8988T (cell line): ENCODE data around the gene ADGRL3.

ENCODE experiments used
- DNase-seq: peaks from one replicate; pipeline ENCODE4 v3.0.0; 2011

ADGRL3 gene

DNA sequence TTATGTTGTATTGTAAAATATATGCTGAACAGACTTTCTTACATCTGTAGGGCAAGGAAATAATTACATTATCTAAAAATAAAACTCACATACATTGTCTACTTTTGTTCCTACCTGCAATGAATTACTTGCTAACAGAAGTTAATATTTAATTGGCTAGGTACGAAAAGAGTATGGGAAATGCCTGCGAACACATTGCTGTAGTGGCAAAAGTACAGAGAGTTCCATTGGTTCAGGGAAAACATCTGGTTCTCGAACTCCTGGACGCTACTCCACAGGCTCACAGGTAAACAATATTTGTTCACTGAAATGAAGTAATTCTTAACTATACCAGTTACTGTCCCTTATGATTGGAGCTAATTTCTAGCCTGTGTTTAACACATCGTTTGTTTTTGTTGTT, 837.4 kb downstream of the ADGRL3 start:
- DNase-seq, result no peak

DNA sequence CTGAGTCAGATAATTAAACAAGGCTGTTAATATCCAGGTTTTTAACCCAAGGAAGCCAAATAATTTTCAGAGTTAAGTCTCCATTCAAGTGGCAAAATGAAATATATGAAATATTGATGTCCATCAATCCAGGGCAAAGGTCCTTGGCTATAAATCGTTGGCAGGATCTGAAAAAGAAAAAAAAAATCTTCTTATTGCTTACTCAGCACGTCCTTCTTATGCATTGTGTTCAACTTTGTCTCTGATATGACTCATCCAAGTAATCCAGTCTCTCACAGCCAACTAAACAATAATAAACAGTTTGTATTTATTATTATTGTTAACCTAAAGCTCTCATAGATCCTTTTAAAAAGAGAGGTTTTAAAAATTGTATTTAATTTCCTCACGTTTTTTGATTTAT, 851.2 kb downstream of the ADGRL3 start:
- no peak for DNase-seq

DNA sequence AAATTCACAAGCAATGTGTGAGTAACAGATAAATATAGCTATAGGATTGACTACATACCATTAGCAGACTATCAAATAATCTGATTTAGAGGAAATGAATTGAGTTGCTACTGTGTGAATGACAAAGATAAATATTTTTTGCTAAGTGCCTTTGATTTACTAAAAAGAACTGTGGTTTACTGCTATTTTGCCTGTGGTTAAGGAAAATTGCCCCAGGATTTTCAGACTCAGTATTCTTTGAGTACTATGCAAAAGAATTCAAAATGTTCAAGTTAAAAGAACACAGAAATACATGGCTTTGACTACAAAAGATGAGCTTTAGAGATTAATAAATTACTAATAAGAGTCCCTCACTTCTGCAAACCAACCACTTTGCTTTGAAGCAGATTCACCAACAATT, 853.8 kb downstream of the ADGRL3 start:
- no peak for DNase-seq

DNA sequence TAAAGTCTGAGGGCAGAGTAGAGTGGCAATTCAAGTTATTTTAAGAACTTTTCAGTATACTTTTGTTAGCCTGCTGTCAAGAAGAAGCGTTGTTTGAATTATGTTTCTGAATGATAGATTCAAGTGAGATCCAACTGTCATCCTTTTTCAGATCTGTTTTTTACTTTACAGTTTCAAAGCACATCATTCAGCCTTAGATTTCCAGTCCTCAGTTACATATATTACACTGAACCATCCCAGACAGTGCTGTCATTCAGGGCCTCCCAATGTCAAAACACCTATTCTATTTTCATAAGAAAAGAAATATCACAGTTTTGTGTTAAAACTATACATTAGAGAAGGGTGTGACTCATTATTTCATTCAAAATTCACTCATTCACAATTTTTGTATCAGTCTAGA, 856.9 kb downstream of the ADGRL3 start:
- DNase-seq, result no peak

DNA sequence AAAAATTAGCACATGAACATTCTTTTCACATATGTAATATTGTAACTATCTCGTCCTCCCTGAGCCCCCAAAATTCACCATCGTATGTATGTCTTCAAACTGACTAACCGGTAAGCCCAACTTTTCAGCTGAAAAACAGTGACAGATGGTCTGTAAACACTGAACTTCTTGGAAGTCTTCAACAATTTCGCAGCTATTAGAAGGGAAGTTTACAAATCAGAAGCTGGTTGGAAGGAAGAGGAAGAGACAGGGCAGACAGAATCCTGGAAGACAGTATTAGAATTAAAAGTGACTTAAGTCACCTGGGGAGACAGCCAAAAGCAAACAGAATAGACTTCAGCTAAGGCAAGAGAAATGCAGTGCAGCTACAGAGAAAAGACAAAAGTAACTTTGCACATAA, 858.4 kb downstream of the ADGRL3 start:
- no peak for DNase-seq

DNA sequence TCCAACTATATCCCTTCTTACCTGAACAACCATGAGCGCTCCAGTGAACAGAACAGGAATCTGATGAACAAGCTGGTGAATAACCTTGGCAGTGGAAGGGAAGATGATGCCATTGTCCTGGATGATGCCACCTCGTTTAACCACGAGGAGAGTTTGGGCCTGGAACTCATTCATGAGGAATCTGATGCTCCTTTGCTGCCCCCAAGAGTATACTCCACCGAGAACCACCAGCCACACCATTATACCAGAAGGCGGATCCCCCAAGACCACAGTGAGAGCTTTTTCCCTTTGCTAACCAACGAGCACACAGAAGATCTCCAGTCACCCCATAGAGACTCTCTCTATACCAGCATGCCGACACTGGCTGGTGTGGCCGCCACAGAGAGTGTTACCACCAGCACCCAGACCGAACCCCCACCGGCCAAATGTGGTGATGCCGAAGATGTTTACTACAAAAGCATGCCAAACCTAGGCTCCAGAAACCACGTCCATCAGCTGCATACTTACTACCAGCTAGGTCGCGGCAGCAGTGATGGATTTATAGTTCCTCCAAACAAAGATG, 870.2 kb downstream of the ADGRL3 start:
- no peak for DNase-seq

DNA sequence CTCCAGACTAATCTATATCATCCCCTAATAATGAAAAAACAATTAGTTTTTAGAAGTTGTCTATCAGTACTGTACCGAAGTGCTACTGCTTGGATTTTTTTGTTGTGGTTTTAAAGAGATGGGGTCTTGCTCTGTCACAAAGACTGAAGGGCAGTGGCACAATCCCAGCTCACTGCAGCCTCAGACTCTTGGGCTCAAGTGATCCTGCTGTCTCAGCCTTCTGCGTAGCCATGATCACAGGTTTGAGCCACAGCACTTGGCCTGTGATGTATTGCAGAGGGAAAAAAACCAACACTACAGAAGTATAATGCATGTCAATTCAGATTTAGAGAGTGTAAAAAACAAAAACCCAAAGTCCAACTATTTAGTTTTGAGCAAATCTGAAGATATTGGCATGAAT, 875.0 kb downstream of the ADGRL3 start:
- no peak for DNase-seq

DNA sequence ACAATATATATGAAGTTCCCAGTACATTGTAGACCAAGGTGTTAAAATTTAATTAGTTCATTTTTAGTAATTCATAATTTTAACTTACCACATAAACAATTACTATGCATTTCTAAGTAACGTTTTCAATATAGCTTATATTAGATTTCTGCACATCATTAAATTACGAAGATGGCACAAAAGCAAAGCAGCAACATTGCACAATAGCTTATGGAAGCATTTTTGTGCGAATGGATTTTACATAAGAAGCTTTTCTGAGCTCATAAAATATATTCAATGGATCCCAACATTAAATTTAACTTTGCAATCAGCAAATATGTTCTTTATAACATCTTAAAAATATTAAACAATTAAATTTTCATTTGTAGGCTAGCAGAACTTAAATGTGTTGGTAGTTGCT, 875.4 kb downstream of the ADGRL3 start:
- no peak for DNase-seq

DNA sequence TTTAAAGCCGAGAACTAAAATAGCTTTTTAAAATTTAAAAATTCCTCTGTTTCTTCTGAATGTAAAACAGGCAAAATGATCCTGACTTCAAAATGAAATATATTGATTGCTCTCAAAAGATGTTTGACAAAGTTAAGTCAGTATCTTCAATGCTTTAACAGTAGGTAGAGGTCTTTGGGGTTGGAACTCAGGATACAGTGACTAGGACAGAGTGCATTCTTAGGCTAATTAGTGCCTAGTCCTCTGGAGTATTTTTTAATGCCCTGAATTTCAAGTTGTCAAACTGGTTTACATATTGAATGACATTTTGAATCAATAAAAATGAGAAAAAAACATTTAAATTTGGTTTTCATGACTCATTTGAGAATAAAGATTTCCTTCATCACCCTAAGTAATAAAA, 877.3 kb downstream of the ADGRL3 start:
- no peak for DNase-seq

DNA sequence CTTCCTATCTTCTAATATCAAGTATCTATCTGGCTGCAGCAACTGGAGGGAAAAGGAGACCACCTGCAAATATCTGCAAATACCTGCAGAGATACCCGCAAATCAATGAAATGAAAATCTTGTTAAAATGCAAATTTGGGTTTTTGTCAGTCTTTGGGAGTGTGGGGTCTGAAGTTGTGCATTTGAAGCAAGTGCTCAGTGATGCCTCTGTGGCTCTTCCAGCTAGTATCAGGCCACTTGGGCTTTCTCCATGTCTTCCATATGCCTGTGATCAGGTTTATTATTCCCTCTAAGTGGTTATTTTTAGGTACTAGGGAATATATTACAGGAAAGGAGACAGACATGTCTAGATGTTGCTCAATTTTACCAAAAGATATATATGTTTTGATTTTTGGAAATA, 880.3 kb downstream of the ADGRL3 start:
- no peak for DNase-seq

DNA sequence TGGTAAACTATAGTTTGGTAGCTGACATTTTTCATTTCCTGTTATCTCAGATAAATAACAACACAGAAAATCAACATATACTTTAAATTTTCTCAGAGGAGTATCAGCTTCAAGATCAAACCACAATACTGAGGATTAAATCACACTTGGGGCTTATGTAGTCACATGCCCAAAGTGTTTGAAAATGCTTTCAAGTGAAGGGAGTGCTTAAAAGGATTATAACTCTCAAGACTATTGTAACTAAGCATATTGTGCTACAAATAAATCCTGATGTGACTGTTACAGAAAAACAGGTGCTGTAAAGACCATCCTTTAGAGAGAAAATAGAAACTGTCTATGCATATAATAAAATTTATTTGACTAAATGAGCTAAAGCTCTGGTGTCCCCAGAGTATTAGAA, 887.6 kb downstream of the ADGRL3 start:
- no peak for DNase-seq

DNA sequence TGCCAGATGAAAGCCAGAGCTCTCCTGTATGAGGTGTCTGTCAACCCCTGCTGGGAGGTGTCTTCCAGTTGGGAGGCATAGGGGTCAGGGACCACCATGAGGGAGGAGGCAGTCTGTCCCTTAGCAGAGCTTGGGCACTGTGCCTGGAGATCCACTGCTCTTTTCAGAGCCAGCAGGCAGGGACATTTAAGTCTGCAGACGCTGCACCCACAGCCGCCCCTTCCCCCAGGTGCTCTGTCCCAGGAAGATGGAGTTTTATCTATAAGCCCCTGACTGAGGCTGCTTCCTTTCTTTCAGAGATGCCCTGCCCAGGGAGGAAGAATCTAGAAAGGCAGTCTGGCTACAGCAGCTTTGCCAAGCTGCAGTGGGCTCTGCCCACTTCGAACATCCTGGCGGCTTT, 893.6 kb downstream of the ADGRL3 start:
- DNase-seq, result no peak

DNA sequence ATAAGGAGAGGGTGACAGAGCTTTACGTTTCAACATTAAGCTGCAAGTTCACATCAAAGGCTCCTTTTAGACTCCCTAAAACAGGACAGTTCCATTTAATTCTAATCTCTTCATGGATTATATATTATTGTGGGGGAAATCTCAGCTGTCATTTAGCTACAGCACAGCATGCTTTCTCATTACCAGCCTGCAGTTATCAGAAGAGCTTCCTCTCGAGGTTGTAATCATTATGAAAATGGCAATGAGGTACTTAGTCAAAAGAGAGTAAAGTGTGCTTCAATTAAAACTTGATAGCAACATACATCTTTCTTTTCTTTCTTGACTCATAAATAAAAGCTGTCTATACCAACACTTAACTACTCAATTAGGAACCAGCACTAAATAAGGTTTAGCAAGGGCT, 896.8 kb downstream of the ADGRL3 start:
- no peak for DNase-seq

DNA sequence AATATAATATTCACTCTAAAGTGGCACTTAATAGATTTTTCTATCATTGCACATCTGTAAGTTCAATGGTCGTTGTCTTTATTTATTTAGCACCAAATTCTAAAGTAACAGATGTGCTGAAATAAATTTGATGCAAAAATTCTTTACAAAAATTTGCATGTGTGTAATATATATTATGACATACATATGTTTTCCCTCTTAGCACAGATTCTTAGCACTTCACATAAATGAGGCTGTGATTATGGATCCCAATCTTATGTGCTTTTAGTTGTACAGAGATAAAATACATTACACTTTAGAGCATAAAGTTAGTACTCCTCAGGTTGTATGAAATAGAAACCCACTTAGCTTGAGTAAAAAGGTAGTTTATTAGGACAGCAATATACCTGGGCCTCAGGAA, 915.1 kb downstream of the ADGRL3 start:
- DNase-seq, result no peak

DNA sequence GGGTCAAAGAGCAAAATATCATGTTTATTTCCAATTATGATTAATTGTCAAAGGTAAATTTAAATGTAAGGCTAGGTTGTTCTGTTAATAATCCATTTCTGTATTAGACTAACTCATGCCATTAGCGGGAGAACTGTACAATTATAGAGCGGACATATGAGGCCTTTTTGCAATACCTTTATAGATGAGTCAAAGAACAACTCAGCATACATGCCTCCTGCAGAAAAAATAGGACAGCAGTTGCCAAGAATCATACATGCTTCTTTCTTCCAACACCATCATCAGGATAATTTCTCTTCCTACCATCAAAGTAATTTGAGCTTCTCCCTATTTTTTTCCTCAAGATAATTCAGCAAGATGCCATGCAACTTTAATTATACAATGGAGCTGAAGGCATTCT, 917.8 kb downstream of the ADGRL3 start:
- DNase-seq, result no peak

DNA sequence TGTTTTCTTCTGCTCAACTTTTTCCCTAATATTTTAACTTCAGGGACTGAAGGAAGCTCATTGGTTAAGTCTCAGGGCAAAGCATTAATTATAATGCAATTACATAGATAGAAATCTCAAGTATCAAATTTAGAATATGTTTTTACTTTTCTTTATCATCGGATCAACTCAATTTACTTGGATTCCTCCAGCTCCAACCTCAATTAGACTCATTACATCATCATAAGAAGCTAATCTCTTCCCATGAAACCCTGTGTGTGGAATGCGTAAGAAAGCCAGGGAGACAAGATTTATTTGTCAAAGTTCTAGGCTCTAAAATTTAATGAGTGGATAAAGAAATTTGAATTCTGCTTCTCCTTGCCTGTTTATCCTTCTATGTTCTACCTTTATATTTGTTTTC, 918.4 kb downstream of the ADGRL3 start:
- DNase-seq, result no peak

DNA sequence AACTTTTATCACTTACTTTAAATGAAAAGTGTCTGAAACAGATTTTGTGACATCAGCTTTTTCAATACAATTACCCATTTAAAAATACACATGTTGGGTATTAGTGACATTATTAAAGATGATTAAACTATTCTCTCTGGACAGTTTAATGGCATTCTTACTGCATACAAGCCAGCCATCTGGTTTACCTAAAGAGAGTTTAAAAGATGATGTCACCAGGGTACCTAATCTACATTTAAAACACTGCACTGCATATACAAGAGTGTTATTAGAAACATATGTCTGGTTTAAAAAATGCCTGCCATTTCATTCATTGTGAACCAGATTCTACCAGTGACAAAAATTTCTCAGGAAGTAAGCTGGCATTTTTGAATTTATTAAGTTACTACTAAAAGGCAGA, 919.1 kb downstream of the ADGRL3 start:
- DNase-seq, result no peak

DNA sequence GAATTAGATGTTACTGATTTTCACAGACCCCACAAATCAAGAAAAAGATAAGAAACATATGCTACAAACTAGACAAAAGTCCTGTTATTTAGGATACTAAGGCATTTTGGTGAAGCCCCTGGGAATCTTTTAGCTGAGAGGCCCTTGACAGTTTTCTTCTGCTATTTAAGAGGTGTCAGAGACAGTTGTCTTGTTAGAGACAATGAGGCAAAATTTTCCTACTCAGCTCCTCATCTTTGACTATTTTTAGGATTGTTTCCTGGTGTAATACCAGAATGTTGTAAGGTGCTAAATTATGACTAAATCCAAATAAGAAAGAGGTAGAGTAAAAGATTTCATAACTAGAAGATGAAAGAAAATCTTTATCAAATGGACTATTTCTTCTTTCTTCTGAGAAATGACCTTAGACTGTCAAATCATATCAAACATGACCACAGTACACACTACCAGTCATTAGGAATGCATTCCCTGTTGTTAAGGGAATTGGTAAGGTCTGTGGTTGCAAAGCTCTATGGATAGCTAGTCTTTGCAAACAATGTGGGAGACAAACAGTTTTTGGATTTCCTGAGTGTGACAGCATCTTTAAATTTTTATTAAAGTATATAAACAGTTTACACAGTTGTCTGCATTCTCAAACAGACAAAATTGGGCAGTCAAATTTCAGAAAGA, 926.1 kb downstream of the ADGRL3 start:
- no peak for DNase-seq
